HG03095 (cell line): Measurements from ENCODE around the gene UAP1L1.
"Not testable (repeated sequence)": the region's sequence is repeated elsewhere in the genome, so short reads cannot be mapped to it uniquely, and the experiment has no call there.

ENCODE experiments used
- ATAC-seq: cut with Tn5 transposase; IDR thresholded peaks from one replicate; pipeline ENCODE4 v1.9.1; 2021; ENCODE audit warnings: moderate library complexity; ENCODE audit not compliant: unreplicated experiment

The UAP1L1 gene

GRCh38 chr9:137077010-137077747 is at the start of gene UAP1L1:
Gene UAP1L1, plus strand, starts transcription at chr9:137077517. Its CDS starts 16 bp downstream, at chr9:137077533.
- peak; percentile 38 for ATAC-seq

GRCh38 chr9:137028263-137029057 is 48.9 kb upstream of the UAP1L1 start:
- no peak for ATAC-seq

- ATAC-seq = no peak
These were observed 48.0 kb upstream of the UAP1L1 start for GRCh38 chr9:137029058-137029936.

GRCh38 chr9:137030006-137030405 is 47.3 kb upstream of the UAP1L1 start:
- ATAC-seq = no peak

- no peak for ATAC-seq
These were observed 46.5 kb upstream of the UAP1L1 start for GRCh38 chr9:137030538-137031527.

DNA sequence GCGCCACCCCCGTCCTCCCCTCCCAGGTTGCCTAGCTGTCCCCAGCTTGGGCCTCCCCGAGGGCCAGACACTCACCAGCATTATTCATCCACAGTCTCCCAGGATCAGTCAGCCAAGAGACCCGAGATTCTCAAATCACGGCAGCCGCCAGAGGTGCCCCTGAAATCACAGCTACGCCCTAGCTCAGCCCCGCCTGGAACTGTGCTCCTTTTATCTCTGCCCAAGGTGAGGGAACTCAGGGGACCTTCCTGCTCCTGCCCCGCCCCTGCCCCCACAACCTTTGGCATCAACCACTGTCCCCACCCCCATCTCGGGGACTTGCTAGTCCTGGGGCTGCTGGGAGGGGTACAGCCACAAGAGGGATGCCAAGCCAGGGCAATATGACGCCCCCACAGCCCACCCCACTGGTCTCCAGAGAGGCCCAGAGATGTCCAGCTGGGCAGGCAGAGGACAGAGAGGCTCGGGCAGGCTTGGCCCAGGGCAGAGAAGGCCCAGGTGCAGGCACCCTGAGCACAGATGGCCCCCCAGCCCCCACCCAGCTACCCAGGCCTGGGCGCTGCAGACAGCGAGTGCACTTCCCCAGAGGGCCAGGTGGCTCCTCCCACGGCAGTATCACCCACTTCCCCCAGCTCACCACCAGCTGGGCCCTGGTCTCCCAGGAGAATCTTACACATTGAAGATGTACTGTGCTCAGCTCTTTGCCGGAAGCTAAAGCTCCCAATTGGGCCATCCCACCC is 45.2 kb upstream of the UAP1L1 start, which contains the start of gene FUT7:
FUT7 (minus strand) TSS at position 185 of the 737 bp plus-strand sequence; CDS start at position 88, 97 bp downstream.
- ATAC-seq = no peak

- no peak for ATAC-seq
These were observed 44.5 kb upstream of the UAP1L1 start for GRCh38 chr9:137032858-137033257.

DNA sequence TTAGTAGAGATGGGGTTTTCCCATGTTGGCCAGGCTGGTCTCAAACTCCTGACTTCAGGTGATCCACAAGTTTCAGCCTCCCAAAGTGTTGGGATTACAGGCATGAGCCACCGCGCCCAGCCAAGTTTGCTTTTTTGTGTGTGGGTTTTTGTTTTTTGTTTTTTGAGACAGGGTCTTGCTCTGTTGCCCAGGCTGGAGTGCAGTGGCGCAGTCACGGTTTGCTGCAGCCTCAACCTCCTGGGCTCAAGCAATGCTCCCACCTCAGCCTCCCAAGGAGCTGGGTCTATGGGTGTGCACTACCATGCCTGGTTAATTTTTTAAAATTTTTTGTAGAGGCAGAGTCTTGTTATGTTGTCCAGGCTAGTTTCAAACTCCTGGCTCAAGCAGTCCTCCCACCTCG is 43.8 kb upstream of the UAP1L1 start:
- not testable (repeated sequence) for ATAC-seq

DNA sequence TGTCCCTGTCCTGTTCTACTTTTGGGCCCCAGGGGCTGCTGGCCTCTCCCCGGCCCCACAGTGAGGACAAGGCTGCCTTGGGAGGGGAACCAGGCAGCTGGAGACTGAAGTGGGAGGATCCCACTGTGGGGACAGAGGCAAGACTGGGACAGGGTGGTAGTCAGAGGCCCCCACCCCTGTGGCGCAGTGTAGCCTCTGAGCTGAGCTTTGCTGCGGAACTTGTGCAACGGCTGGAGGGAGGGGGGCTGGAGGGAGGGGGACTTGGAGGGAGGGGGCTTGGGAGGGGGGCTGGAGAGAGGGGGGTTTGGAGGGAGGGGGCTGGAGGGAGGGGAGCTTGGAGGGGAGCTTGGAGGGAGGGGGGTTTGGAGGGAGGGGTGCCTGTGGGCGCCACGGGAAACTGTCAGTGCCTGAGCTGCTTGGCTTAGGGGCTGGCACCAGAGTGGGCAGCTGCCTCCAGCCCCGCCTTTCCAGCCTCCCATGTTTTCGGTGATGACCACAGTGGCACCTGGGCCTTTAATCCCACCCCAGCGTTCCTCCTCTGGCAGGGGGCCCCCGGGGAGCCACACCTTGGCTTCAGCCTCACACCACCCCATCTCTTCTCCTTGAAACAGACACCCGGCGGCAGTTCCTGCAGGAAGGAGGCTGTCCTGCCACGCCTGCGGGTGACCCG is 43.1 kb upstream of the UAP1L1 start:
- ATAC-seq = no peak

DNA sequence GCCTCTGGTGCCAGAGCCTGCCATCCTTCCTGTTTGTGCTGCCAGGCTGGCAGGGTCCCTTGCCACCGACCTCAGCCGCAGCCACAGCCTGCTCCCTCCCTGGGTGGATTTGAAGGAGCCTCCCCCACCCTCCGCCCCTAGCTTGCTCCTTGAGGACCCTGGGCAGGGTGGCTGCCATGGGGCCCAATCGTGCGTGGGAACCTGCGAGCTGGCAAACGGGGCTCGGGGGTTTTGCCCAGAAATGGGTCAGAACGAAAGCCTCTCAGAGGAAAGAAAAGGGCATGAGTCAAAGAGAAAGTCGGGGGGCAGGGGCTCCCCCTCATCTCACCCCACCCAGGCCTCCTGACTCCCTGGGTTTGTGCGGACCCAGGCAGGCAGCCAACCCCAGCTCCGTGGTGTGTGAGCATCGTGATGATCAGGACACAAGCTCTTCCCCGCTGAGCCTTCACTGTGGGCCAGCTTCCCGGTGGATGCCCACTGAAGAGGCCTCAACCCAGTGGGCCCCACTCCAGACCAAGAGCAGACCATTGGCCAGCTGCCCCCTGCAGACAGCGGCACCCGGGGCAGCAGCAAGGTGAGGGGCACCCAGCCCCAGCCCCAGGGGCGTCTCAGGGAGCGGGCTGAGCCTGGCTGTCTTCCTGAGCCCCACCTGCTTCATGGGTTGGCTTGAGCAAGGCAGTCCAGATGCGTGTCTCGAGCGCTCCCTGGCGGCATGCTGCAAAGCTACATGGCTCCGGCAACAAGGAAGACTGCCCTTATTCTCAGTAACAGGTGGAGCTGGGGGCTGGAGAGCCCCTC is 42.4 kb upstream of the UAP1L1 start:
- peak; percentile 53 for ATAC-seq

DNA sequence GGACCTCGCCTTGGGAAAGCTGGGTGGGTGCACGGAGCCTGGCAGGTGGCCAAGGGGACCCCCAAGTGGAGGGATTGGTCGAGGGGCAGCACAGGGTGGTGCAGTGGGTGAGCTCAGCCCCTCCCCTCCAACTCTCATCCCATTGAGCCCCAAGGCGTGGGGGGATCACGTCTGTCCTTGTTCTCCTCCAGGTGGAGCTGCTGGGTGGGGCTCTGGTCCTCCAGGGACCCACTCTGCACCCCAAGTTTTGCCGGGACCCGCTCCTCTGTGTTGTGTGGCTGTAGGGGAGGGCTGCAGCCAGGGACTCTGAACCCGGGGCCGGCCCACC is 41.8 kb upstream of the UAP1L1 start:
- no peak for ATAC-seq

GRCh38 chr9:137035937-137036336 is 41.4 kb upstream of the UAP1L1 start:
- no peak for ATAC-seq

DNA sequence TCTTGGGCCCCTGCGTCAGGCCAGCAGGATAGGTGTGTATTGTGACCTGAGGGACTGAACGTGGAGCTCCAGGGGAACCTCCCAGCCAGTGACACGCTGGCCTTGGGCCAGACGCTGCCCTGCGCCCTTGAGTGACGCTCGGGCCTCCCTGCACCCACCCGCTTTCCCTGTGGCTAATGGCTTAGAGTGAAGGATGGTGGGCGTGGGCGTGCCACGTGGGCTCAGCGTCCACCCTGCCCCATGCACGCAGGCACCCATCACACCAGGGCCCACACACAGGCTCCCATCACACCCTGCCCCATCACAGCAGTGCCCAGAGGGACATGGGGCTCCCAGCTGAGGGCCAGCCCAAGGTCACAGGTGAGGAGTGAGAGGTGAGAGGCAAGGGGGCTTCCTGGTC is 40.3 kb upstream of the UAP1L1 start:
- ATAC-seq = no peak

- ATAC-seq = no peak
These were observed 39.8 kb upstream of the UAP1L1 start for GRCh38 chr9:137037483-137037882.

DNA sequence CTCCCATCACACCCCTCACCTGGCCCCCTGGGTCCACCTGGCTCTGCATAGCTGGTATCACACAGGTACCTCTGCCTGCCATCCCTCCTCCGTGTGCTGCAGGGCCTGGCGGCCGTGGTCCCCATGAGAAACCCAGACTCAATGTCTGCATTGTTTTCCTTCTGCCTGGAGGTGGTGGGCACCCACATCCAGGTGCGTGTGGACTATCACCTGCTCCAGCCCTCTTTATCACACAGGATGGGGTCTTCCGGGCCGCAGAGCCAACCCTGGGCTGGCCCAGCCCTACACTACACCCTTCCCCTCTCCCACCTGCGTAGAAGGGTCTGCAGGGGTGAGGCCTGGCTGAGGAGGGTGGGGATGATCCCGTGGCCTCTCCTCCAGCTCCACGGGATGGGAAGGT is 38.4 kb upstream of the UAP1L1 start:
- ATAC-seq = no peak

DNA sequence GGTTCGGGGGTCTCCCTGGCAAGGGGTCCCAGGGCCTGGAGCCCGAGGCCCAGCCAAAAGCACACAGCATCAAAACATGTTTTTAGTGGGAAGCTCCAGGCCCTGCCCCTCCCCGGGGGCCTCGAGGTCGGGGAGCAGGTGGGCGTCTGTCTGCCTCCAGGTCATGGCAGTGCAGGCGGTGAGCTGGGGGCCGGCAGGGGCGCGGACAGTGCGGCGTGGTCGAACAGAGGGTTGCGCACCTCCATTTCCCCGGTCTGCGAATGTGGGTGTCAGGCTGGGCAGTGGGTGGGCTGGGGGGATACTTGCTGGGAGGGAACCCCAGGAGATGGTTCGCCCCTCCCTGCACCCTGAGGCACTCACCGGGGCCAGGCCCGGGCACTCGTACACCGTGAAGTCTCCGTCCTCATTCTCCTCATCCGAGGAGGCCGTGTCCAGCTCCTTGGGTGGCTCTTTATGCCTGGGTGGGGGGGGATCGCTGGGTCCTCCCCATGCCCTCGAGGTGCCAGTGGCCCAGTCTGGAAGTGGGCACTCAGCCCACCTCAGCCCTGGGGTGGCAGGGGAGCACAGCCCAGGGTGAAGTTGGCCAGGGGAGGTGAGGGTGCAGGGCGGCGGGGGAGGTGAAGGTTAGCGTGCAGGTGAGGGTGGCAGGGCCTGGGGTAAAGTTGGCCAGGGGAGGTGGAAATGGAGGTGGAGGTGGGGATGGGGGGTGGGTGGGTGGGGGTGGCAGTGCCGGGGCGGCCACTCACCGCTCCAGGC is 37.5 kb upstream of the UAP1L1 start:
- no peak for ATAC-seq

GRCh38 chr9:137040568-137040967 is 36.7 kb upstream of the UAP1L1 start:
- ATAC-seq = no peak
